ENCODE data around the gene ATP8A1. TPM values are rescaled to one million over a fixed set of nuclear protein-coding genes. Genes with fewer than 3 reads are reported as not detected.

Gene ATP8A1
- total and polyA plus RNA-seq, 2 of the 8 experiments (the other 6 are each of a cell fraction or from before 2014, with no cell fraction given) = 3.7 to 14.9 TPM

DNA sequence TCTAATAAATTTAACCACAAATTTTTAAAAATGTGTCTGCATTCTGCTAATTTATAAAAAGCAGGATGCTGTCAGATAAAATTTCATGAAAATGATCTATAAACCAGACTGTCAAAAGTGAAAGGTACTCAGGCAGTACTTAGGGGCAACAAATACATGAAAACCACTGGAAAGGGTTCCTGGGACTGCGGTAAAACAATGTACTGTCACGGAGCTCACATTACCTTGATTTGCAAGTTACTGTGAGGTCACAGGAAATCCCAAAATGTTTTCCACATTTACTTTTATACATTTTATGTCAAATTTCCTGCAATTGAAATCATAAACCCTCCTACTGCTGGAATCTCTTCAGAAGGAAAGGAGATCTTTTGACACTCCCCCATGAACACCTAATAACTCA lies 214.3 kb downstream of the ATP8A1 start:
- no peak overlapping the region for H3K4me2 ChIP-seq (ENCODE audit: insufficient read depth in 1 of 2, low read depth in 2 of 2, low read length in 2 of 2)
- H3K18ac ChIP-seq (ENCODE audit: extremely low read depth, low read length) = no peak overlapping the region
- no peaks in the 10 kb centered on the region for H3K79me2 ChIP-seq (ENCODE audit: control insufficient read depth in 1 of 2, insufficient read depth in 2 of 2, low read length in 2 of 2)
- H2BK12ac ChIP-seq (ENCODE audit: low read depth, low read length) = no peak overlapping the region
- H3K4me1 ChIP-seq (replicated peaks in 1 of 4; ENCODE audit: control insufficient read depth in 3 of 4, insufficient read depth in 4 of 4, low read length in 3 of 4) = 0 out of 7 replicates have a peak, but pooled peaks cover 0 to 2% (median 0%) of the 10 kb centered on the region in 4 experiments
- POLR2A ChIA-PET (ENCODE audit: partially characterized antibody) = no interaction called here
- no peaks in the 10 kb centered on the region for H3K23me2 ChIP-seq (ENCODE audit: low read depth, low read length)
- 97% methylated on average over 2 of the region's 2 CpGs; no CpG with 5 or more reads in 1 of the 2 experiments for WGBS, 2 experiments (ENCODE audit: extremely low coverage in 1 of 2, insufficient coverage in 1 of 2, insufficient read length in 1 of 2, insufficient replicate concordance in 2 of 2, low coverage in 1 of 2, low lambda C conversion rate in 2 of 2, missing lambda C conversion rate in 1 of 2)
- no peak overlapping the region for H2BK5ac ChIP-seq (ENCODE audit: low read depth, low read length)
- H2BK120ac ChIP-seq (replicated peaks; ENCODE audit: low read depth, low read length) = no peak overlapping the region
- CTCF ChIA-PET (ENCODE audit: partially characterized antibody) = no interaction called here
- no peak overlapping the region for H3K4me3 ChIP-seq (ENCODE audit: extremely low read depth in 1 of 4, insufficient read depth in 2 of 4, low read depth in 3 of 4, low read length in 4 of 4)
- no peaks in the 10 kb centered on the region for H3K9me3 ChIP-seq (ENCODE audit: insufficient read depth in 2 of 2, low read depth in 1 of 2, low read length in 1 of 2)
- H2AFZ ChIP-seq (ENCODE audit: low read length) = no peak overlapping the region
- no peak overlapping the region for H3K23ac ChIP-seq (ENCODE audit: insufficient read length)
- no peak for DNase-seq (ENCODE audit: low read depth in 1 of 2, low spot score in 2 of 2)
- H3K14ac ChIP-seq (ENCODE audit: insufficient read length) = no peak overlapping the region
- no peak overlapping the region for H2AK5ac ChIP-seq (ENCODE audit: low read depth, low read length)
- no peaks in the 10 kb centered on the region for H3K27me3 ChIP-seq (replicated peaks in 1 of 4; ENCODE audit: control insufficient read depth in 3 of 4, extremely low read depth in 1 of 4, insufficient read depth in 3 of 4, low read length in 3 of 4)
- H2BK20ac ChIP-seq (ENCODE audit: low read length) = no peak overlapping the region
- no peaks in the 10 kb centered on the region for H4K20me1 ChIP-seq (replicated peaks in 1 of 2; ENCODE audit: control insufficient read depth in 1 of 2, insufficient read depth in 2 of 2, low read length in 2 of 2)
- H4K91ac ChIP-seq (replicated peaks; ENCODE audit: insufficient read length, low read length) = no peak overlapping the region
- no peak overlapping the region for H3K9ac ChIP-seq (replicated peaks in 1 of 4; ENCODE audit: extremely low read depth in 1 of 4, low read depth in 3 of 4, low read length in 3 of 4)
- no peak overlapping the region for H3K4ac ChIP-seq (replicated peaks; ENCODE audit: insufficient read length, low read depth, low read length)
- no peak overlapping the region for H3K27ac ChIP-seq (ENCODE audit: low read depth, low read length)
- H3K79me1 ChIP-seq (ENCODE audit: low read depth, low read length) = no peaks in the 10 kb centered on the region
- no peak overlapping the region for H4K5ac ChIP-seq (ENCODE audit: insufficient read length, low read depth, low read length)
- FAIRE-seq = no peak
- no peak overlapping the region for H4K8ac ChIP-seq (ENCODE audit: extremely low read depth, insufficient read depth, low read length)
- H2BK15ac ChIP-seq (ENCODE audit: low read length) = no peak overlapping the region
- no peak overlapping the region for H3K56ac ChIP-seq (replicated peaks; ENCODE audit: insufficient read length, low read depth, low read length)
- no peaks in the 10 kb centered on the region for H3K36me3 ChIP-seq (ENCODE audit: control insufficient read depth in 2 of 4, insufficient read depth in 4 of 4, low read length in 3 of 4)
- TF ChIP-seq RNF2 (IDR thresholded peaks at IDR 0.05; ENCODE audit: borderline replicate concordance, low read depth, low read length, missing control alignments, poor library complexity, severe bottlenecking) (no peak), CREB1 (IDR thresholded peaks at IDR 0.05) (no peak), NRF1 (IDR thresholded peaks at IDR 0.05; ENCODE audit: low read depth, low read length) (no peak), POLR2A (IDR thresholded peaks at IDR 0.05; ENCODE audit: control extremely low read depth in 1 of 2, low read depth in 2 of 2, low read length in 2 of 2) (no peak), POU5F1 (IDR thresholded peaks at IDR 0.05; ENCODE audit: low read depth, low read length) (no peak), CBX8 (IDR thresholded peaks at IDR 0.05; ENCODE audit: borderline replicate concordance, low read depth, low read length) (no peak), GABPA (IDR thresholded peaks at IDR 0.05; ENCODE audit: borderline replicate concordance, insufficient read depth, low read length) (no peak), POLR2AphosphoS5 (IDR thresholded peaks at IDR 0.05; ENCODE audit: low read depth, low read length) (no peak), CHD1 (IDR thresholded peaks at IDR 0.05; ENCODE audit: low read depth, low read length) (no peak), CEBPB (IDR thresholded peaks at IDR 0.05; ENCODE audit: low read depth, low read length) (no peak), MAFK (IDR thresholded peaks at IDR 0.05; ENCODE audit: low read depth, low read length) (no peak), SP4 (IDR thresholded peaks at IDR 0.05; ENCODE audit: low read length) (no peak), JUN (IDR thresholded peaks at IDR 0.05; ENCODE audit: low read depth, low read length) (no peak), TAF1 (IDR thresholded peaks at IDR 0.05; ENCODE audit: low read depth, low read length) (no peak)
- TF ChIP-seq, protein P1, sequence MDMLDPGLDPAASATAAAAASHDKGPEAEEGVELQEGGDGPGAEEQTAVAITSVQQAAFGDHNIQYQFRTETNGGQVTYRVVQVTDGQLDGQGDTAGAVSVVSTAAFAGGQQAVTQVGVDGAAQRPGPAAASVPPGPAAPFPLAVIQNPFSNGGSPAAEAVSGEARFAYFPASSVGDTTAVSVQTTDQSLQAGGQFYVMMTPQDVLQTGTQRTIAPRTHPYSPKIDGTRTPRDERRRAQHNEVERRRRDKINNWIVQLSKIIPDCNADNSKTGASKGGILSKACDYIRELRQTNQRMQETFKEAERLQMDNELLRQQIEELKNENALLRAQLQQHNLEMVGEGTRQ (IDR thresholded peaks at IDR 0.05; ENCODE audit: low read length) = no peak
